Inflammatory macrophage treated with lipopolysaccharide for 1 hour (primary cell): ENCODE measurements around the gene ZNF621.

Experiments
- DNase-seq, 2 donors: peaks; one replicate each; pipeline ENCODE4 v3.0.0-alpha.2; 2020 to 2022

Gene ZNF621

GRCh38 chr3:40524568-40525285 lies at the start of gene ZNF621:
ZNF621 (plus strand) TSS chr3:40524960; CDS start chr3:40525841, 881 bp downstream.
- DNase-seq: peak; percentile 83 to 88

- peak; percentile 68 to 89 for DNase-seq
Observed at GRCh38 chr3:40476478-40477470, 48.0 kb upstream of the ZNF621 start, which contains the start of gene ZNF619. ZNF619 (plus strand) TSS chr3:40477122; CDS start chr3:40477980, 858 bp downstream.

DNA sequence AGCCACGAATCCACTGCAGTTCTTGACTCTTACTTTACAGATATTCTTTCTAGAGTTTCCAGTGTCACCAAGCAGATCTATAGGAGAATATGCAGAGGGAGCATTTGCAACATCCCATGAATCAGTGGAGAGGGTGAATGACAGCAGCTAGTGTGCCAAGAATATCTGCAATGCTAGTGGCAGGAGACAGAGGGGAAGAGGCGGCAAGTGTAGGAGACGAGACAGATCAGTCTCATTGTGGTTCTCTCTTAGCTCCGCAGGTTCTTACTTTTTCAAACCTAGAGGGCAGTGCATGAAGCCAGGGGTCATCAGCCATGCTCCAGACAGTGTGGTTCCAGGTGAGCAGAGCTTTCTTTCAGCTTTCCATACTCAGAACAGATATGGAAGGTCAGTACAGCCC lies 47.1 kb upstream of the ZNF621 start:
- DNase-seq: peak; percentile 23 to 37

DNA sequence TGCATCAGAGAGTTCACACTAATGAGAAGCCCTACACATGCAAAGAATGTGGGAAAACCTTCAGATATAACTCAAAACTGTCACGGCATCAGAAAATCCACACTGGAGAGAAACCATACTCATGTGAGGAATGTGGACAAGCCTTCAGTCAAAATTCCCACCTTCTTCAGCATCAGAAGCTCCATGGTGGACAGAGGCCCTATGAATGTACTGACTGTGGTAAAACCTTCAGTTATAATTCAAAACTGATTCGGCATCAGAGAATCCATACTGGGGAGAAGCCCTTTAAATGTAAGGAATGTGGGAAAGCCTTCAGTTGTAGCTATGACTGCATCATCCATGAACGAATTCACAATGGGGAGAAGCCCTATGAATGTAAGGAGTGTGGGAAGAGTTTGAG lies 37.6 kb upstream of the ZNF621 start:
- no peak for DNase-seq

DNA sequence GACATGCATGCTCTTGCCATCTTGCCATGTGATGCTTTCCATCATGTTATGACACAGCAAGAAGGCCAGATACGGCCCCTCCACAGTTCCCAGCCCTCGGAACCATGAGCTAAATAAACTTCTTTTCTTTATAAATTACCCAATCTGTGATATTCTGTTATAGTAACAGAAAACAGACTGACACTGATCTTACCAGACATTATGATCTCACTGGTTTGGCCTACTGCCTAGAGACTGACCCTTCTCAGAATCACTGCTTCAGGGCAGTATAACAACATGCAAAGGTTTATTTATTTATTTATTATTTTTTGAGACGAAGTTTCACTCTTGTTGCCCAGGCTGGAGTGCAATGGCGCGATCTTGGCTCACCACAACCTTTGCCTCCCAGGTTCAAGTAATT lies 33.8 kb upstream of the ZNF621 start:
- no peak for DNase-seq

DNA sequence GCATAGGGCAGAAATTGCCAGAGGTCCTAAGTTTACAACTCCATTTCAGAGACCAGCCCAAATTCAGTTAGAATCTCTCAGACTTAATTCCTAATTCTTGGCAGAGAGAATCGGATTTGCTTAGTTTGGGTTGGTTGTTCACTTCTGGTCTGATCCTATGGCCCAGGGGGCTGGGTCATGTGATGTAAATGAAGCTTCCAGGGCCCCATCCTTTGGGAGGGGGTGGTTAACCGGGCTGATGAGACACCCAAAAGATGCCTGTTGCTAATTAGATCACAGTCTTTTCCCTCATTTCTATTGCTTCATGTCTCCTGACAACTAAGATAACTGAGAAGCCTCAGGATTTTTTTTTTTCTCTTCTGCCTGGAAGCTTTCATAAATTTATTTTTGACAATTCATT lies 30.1 kb upstream of the ZNF621 start:
- no peak for DNase-seq

- no peak for DNase-seq
Observed at GRCh38 chr3:40497288-40497687, 27.5 kb upstream of the ZNF621 start.

- no peak for DNase-seq
Observed at GRCh38 chr3:40499952-40500351, 24.8 kb upstream of the ZNF621 start.

- no peak for DNase-seq
Observed at GRCh38 chr3:40502034-40502433, 22.7 kb upstream of the ZNF621 start.

GRCh38 chr3:40504636-40505430 lies 19.9 kb upstream of the ZNF621 start:
- DNase-seq: peak; percentile 57 to 96

DNA sequence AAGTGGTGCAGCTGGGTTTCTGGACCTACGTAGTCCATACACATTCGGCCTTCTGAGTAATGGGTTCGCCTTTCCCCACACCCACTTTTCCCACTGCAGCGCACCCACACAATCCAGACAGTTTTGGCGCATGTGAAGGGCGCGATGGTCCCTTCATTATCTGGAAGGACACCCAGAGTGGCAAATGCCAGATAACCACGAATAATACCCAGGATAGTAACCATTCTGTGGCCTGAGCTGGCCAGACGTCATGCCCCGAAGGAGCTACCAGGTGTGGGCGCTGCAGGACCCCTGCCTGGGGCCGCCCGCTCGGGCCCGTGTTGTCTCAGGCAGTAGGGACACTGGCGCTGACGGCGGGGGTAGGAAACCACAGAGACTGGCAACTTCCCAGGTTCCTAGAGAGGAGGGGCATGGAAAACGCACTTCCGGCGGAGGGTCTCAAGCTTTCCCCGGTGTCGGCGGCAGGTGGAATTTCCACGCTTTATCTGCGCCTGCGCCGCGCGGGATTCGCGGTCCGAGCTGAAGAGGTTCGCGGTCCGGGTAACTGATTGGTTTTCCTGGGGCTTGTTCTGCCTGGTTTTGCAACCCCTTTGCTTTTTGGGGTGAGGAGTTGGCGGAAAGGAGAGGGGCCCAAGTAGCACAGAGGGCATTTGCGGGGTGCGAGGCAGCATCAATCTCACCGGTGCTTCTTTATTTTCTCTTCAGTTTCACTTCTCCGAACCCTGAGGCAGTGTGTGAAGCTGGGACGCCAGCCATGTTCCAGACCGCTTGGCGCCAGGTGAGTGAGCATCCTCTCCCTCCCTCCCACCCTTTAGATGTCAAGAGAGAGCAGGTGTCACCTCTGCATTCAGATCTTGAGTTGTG lies 18.9 kb upstream of the ZNF621 start, which contains the start of gene ZNF620:
Gene ZNF620, plus strand, starts transcription at position 441 of the 864 bp plus-strand sequence. Its CDS starts 314 bp downstream, at position 755.
- peak; percentile 45 to 56 for DNase-seq

- DNase-seq: peak in 1 of 2 donors; percentile 17
Observed at GRCh38 chr3:40511031-40511718, 13.6 kb upstream of the ZNF621 start.

- no peak for DNase-seq
Observed at GRCh38 chr3:40516201-40516600, 8.6 kb upstream of the ZNF621 start.

- no peak for DNase-seq
Observed at GRCh38 chr3:40518067-40518466, 6.7 kb upstream of the ZNF621 start.

DNA sequence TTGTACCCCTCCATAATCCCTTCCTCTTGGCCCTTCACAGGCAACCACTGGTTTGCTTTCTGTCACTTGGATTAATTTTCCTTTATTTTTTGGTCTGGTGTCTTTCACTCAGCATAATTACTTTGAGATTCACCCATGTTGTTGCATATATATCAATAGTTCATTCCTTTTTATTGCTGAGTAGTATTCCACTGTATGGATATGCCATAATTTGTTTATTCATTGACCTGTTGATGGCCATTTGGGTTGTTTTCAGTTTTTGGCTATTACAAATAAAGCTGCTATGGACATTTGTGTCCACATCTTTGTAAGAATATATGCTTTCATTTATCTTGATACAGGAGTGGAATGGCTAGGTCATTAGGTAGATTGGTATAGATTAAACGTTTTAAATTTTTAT lies 5.9 kb upstream of the ZNF621 start:
- DNase-seq: no peak

GRCh38 chr3:40521254-40521653 lies 3.5 kb upstream of the ZNF621 start:
- DNase-seq: no peak

DNA sequence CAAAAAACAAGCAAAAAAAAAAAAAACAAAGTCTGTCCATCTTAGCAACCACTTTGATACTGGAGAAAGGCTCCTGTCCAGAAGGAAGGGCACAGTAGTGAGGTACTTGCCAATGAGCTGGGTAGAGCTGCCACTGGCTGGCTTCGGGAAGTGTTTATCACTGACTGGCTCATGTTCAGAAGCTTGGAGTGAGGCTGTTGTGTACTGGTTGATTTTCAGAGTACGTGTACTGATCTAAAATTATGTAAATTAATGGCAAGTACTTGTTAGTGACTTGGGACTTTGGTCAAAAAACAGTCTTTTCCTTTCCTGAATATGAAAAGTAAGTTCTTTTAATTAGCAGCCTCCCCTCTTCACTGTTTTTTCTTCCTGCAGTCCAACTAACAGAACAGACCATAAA lies 979 bp upstream of the ZNF621 start:
- DNase-seq: no peak

DNA sequence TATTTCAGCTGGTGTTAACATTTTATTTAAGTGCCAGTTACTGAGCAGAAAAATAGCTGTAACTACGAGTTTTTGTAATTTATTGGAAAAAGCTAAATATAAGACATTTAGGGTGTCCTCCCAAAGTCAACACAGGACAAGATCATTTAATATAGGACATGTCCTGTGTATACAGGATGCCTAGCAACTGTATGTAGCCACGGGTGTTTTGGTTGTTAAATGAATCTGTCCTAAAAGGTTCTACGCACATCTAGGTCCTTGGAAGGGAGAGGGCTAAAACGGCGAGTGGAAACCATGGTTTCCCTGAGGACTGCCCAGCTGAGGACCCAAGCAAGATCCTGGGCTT lies 565 bp upstream of the ZNF621 start:
- no peak for DNase-seq

DNA sequence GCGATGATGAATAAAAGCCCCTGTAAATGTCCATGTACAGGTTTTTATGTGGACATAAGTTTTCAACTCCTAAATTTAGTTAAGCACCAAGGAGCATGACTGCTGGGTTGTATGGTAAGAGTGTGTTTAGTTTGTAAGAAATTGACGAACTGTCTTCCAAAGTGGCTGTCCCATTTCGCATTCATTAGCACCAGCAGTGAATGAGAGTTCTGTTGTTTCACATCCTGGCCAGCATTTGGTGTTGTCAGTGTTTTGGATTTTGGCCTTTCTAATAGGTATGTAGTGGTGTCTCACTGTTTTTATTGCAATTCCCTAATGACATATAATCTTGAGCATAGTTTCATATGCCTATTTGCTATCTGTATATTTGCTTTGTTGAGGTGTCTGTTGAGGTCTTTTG lies 3.7 kb downstream of the ZNF621 start:
- DNase-seq: no peak

DNA sequence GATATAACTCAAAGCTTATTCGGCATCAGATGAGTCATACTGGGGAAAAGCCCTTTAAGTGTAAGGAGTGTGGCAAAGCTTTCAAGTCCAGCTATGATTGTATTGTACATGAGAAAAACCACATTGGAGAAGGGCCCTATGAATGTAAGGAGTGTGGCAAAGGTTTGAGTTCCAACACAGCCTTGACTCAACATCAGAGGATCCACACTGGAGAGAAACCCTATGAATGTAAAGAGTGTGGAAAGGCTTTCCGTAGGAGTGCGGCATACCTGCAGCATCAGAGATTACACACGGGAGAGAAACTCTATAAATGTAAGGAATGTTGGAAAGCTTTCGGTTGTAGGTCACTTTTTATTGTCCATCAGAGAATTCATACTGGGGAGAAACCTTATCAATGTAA lies 7.5 kb downstream of the ZNF621 start:
- no peak for DNase-seq

- no peak for DNase-seq
Observed at GRCh38 chr3:40534283-40534682, 9.5 kb downstream of the ZNF621 start.
